Activated CD4-positive, alpha-beta T cell treated with anti-CD3 and anti-CD28 coated beads, Interleukin-2, amount 50 U/mL, for 48 hours (primary cell): Measurements from ENCODE around the gene SLC35F6.
"Not testable (repeated sequence)": the region's sequence is repeated elsewhere in the genome, so short reads cannot be mapped to it uniquely, and the experiment has no call there.

Experiments
- DNase-seq, 2 experiments: peaks; one replicate each; pipeline ENCODE4 v3.0.0-alpha.2; 2020

Gene SLC35F6

GRCh38 chr2:26731714-26732113, 32.4 kb upstream of the SLC35F6 start:
- DNase-seq = no peak

- DNase-seq = no peak
Measured at GRCh38 chr2:26732446-26732845, 31.6 kb upstream of the SLC35F6 start.

GRCh38 chr2:26733413-26733812, 30.7 kb upstream of the SLC35F6 start:
- DNase-seq = no peak

GRCh38 chr2:26735097-26735496, 29.0 kb upstream of the SLC35F6 start:
- DNase-seq = no peak

- DNase-seq = no peak
Measured at GRCh38 chr2:26735883-26736588, 28.0 kb upstream of the SLC35F6 start.

GRCh38 chr2:26737221-26737620, 26.9 kb upstream of the SLC35F6 start:
- no peak for DNase-seq

GRCh38 chr2:26738481-26738880, 25.6 kb upstream of the SLC35F6 start:
- DNase-seq = no peak

- DNase-seq = no peak
Measured at GRCh38 chr2:26739514-26739913, 24.6 kb upstream of the SLC35F6 start.

GRCh38 chr2:26740346-26740745, 23.7 kb upstream of the SLC35F6 start:
- DNase-seq = no peak

- DNase-seq = no peak
Measured at GRCh38 chr2:26740890-26741302, 23.2 kb upstream of the SLC35F6 start.

- no peak for DNase-seq
Measured at GRCh38 chr2:26742048-26742770, 21.9 kb upstream of the SLC35F6 start.

GRCh38 chr2:26743852-26744251, 20.2 kb upstream of the SLC35F6 start:
- DNase-seq = no peak

GRCh38 chr2:26744953-26745352, 19.1 kb upstream of the SLC35F6 start:
- DNase-seq = no peak

GRCh38 chr2:26745609-26746327, 18.3 kb upstream of the SLC35F6 start:
- DNase-seq = peak; percentile 85 to 87

- DNase-seq = no peak
Measured at GRCh38 chr2:26746934-26747333, 17.1 kb upstream of the SLC35F6 start.

- DNase-seq = not testable (repeated sequence)
Measured at GRCh38 chr2:26749787-26750420, 14.2 kb upstream of the SLC35F6 start.

- DNase-seq = not testable (repeated sequence)
Measured at GRCh38 chr2:26750467-26750866, 13.6 kb upstream of the SLC35F6 start.

GRCh38 chr2:26752656-26753055, 11.4 kb upstream of the SLC35F6 start:
- no peak for DNase-seq

- no peak for DNase-seq
Measured at GRCh38 chr2:26754539-26754938, 9.5 kb upstream of the SLC35F6 start.

- DNase-seq = no peak
Measured at GRCh38 chr2:26754972-26755670, 9.0 kb upstream of the SLC35F6 start.

GRCh38 chr2:26756337-26756736, 7.7 kb upstream of the SLC35F6 start:
- no peak for DNase-seq
